Right renal pelvis (tissue), 4 donors: ENCODE measurements around the gene KRTAP19-7. TPM values are rescaled to one million over a fixed set of nuclear protein-coding genes. Genes with fewer than 3 reads are reported as not detected.

Experiments used
- DNase-seq, 4 donors: peaks; one replicate each; pipeline ENCODE4 v3.0.0-alpha.2; 2013; ENCODE audit warnings: low read depth in 4 of 4, low spot score in 3 of 4, missing footprints in 1 of 4
- polyA plus RNA-seq, 4 donors: library from polyadenylated mRNA; unstranded; fragments of 120-200 nt; gene quantifications; one replicate each; pipeline ENCODE4 v1.2.1, GENCODE V29; 2013; ENCODE audit not compliant: insufficient read length in 4 of 4

The KRTAP19-7 gene, protein sequence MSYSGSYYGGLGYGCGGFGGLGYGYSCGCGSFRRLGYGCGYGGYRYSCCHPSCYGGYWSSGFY
- polyA plus RNA-seq: not detected

DNA sequence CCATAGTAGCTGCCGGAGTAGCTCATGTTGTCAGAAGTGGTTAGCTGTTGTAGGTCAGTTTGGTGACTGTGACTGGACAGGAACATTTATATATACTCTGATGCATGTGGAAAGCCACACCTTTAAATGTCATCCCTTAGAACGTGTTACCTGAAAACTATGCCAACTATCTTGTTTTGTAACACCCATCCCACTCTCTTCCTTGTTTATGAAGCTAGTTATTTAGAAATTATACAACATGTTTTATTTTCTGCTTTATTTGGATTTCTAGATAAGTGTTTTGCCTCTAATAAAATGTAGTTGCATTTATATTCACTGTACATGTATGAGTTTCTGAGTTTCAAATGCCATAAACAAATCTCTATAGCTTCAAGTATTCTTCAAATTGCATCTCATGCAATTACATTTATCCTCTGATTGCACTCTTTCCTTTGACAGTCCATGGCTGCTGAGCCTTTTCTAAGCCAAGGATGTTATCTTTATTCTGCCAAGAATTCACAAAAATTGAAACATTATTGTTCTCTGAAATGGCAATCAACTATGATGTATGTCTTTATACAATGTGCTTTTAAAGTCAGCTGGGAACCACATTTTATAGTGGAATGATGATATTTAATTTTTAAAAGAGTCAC lies at the start of gene KRTAP19-7:
TSS of gene KRTAP19-7 (minus strand) at position 51 of the 632 bp plus-strand sequence. CDS start at position 26, 25 bp downstream.
- DNase-seq: no peak

DNA sequence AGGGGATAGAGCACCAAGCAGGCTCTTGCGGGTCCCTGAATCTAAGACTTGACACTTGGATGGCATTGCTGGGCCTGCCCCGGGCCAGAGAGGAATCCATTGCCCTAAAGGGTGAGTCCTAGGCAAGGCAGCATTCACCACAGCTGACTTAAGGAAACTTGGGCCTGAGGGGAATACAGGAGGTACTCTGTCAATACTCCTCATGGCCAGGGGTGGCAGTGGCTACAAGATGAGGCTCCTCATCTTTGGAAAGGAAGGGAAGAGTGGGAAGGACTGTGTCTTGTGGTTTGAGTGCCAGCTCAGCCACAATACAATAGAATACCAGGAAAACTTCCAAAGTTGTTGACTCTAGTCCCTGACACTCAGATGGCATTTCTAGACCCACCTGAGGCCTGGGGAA lies 44.9 kb upstream of the KRTAP19-7 start:
- DNase-seq: no peak

DNA sequence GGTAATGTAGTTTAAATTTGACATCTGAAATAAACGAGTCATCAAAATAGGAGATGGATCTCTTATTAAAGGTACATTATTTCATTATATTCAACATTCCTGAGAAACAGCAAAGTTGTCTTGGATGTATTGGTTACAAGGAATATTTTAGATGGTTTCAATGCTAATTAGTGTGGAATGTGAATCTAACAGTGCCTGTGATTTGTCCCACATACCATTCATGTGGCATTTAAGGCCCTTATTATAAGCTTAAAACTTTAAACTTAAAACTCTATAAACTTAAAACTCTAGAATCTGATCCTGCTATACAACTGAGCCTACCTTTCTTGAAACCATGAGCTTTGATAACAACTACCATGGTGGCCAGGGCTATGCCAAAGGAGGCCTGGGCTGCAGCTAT lies 39.7 kb upstream of the KRTAP19-7 start, which contains the start of gene KRTAP22-1:
TSS of gene KRTAP22-1 (plus strand) at position 301 of the 400 bp plus-strand sequence.
- no peak for DNase-seq

DNA sequence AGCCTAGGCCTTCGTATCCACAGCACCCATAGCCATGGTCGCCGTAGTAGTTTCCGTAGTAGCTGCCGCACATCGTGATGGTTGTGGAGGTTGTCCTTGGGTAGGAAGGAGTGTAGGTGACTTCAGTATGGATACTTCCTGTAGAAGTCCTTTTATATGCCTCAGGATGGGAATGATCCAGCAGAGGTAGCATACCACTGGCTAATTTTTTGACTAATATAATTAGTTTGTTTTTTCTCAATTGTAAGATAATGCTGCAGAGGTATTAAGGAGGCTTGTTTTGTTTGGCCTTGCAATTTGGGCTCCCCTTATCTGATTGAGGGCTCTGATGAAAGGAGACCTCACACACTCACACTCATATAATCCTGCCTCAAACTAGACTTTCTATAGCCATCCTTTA lies 37.7 kb upstream of the KRTAP19-7 start, which contains the start of gene KRTAP6-2:
TSS of gene KRTAP6-2 (minus strand) at position 101 of the 400 bp plus-strand sequence. CDS start at position 73, 28 bp downstream.
- DNase-seq: no peak

DNA sequence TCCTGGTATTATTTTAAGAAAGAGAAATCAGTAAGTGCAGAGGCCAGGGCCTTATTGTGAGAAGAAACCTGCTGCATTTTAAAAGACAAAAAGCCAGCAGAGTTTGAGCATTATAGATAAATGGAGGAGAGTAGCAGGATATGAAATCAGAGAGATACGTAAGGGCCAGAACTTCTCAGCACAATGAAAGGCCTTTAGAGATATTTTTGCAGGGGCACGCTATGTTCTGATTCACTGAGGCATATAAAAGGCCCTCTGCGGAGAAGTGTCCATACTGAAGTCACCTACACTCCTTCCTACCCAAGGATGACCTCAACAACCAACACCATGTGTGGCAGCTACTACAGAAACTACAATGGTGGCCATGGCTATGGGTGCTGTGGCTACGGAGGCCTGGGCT lies 31.0 kb upstream of the KRTAP19-7 start, which contains the start of gene KRTAP6-3:
TSS of gene KRTAP6-3 (plus strand) at position 301 of the 400 bp plus-strand sequence. CDS start at position 307, 6 bp downstream.
- no peak for DNase-seq

DNA sequence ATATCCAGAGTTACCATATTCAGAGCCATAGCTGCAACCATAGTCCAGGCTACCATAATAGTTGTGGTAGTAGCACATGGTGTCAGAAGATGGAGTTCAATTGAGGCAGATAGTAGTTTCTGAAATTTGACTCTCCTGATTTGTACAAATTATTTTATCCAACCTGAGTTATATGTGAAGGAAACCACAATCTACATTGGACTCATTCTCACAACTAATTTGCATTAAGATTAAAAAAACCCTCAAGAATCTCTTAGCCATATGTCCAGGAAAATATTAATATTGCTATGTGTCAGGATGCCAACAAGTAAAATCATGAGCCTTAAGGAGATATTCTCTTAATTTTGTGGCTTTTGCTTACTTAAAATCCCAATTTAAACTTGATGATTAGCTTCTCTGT lies 29.2 kb upstream of the KRTAP19-7 start, which contains the start of gene KRTAP22-2:
TSS of gene KRTAP22-2 (minus strand) at position 101 of the 400 bp plus-strand sequence.
- DNase-seq: no peak

DNA sequence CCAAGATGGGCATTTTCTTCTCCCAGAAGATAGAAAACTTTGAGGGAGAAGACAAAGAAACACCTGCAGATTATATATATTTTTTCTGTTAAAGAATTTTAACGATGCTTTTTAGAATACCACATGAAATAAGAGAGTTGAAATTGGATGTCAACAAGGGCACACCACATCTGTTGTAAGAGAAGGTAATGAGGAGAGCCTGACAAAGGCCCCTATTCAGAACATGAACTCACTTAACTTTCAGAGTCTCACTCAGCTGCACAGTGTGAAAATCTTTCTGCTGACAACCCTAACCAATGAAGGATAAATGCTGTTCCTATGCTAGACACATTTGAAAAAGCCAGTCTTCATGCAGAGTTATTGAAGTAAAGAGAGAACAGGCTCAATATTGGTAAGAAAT lies 21.8 kb upstream of the KRTAP19-7 start:
- DNase-seq: no peak

DNA sequence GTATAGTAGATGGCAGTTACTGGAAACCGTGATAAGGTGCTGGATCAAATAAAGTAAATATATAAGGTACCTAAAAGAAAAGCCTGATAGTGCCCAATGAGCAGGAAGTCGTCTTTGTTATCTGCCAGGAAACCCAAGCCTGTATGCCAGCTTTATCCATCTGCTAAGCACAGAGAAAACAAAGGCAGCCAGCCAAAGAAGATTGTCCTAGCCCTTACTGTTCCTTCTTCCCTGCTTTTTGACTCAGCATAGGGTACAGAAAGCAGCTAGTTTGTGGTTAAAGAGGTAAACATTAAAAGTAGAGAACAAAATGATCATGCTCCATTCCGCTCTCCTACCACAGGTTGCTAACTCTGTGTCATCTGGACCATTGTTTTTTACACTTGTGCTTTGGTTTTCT lies 19.0 kb upstream of the KRTAP19-7 start:
- no peak for DNase-seq

DNA sequence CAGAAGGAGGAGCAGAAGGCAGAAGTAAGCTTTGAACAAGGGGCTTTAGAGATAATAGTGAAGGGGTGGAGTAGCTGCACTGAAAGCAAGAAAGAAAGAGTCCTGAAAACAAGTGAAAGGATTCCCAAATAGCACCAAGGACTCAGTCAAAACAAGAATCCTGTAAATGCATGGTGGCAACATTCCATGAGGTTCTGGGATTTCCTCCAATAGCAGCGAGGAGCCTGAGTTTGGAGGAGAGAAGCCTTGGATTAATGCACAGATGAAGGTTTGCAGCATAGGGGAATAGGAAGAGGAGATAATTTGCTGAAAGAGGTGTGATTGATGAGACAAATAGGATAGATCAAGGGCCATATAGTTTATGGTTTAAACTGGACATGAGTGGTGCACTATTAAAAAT lies 18.2 kb upstream of the KRTAP19-7 start:
- no peak for DNase-seq

DNA sequence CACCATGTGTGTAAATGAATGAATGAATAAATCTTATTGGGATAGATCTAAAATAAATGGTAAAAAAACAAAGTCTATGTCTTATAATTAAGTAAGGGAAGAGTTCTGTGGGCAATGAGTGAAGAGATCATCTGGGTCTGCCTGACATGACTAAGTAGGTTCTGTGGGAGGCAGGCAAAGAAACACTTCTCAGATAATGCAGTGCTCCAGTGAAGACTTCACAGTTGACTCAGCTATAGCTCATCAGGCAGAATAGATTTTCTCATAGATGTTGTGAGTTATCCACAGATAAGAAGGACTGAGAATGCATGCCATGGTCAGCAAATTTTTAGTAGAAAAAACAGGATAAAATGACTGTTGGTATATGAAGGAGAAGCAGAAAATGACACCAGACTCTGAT lies 16.7 kb upstream of the KRTAP19-7 start:
- no peak for DNase-seq

DNA sequence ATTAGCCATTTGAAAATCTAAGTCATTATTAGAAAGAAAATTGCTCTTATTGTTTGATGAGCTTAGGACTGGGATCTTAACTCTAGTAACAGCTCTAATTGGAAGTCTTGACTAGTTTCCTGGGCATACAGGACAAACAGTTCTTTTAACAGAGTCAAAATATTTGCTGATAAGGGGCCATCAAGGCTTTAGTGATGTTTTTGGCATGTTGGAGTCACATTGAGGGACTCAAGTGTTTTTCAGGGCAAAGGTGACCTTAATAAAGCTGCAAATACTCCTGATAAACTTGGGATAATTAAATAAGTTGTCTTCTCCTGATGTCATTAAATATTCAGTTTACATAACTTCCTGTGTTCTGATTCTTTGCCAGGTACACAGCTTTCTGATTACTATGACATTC lies 6.5 kb upstream of the KRTAP19-7 start:
- no peak for DNase-seq

DNA sequence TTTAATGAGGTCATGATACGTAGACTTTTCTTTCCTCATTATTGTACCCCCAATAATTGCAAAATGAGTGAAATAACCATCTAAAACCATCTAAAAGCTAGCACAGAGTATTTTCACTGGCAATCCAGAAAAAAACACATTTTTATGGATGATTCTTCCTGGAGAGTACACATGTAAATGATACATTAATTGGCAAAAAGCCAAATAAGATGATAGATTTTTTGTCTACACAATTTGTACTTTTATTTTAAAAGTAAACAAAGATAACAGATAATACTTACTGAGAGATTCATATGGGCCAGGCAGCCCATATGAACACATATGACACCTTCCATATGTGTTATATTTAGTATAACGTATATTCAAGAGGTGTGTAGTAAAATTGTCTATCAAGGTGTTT lies 2.5 kb upstream of the KRTAP19-7 start:
- no peak for DNase-seq

DNA sequence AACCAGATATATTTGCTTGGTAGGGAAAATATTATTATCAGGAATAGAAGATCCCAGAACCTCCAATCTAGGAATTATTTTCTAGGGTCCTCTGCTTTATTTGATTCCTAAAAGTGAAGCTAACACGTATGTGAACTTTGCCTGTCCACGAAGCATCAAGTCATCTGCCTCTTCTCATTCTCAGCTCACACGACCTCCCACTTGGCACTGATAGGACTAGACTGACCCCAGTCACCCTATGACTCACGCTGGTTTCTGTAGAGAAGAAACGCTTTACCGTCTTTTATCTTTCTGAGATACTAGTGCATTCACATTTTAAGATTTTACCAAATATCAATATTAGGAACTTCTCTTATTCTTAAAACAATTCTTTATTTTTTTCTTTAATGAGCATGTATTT lies 2.0 kb upstream of the KRTAP19-7 start:
- no peak for DNase-seq

DNA sequence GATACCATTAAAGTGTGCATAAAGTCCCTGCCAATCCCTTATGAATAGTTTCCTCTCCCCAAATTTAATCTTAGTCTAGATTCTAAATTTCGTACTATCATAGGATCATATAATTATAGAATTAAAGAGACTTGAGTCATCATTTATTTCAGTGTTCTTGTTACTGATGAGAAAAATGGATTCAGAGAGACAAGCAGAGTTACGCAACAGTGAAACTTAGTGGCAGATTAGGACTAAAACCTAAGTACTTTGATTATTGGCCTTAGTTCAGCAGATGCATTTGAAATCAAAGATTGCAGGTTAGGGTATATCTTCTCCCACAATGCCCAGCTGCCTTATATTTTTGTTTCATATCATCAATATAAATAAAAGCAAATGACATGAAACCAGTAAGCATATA lies 843 bp upstream of the KRTAP19-7 start:
- no peak for DNase-seq

DNA sequence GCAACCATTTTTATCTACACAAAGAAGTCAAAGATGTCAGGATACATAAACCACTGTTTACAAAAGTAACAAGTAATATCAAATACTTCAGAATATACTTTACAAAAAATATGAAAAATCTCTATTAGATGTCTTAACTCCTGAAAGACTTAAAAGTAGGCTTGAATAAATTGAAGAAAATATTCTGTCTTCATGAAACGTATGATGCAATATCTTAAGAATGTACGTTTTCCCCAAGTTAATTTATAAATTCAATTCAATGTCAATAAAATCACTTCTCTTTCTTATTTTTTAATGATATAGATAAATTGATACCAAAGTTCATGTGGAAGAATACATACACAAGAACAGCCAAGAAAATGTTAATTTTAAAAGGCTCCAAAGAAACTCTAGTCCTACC lies 6.0 kb downstream of the KRTAP19-7 start:
- no peak for DNase-seq

DNA sequence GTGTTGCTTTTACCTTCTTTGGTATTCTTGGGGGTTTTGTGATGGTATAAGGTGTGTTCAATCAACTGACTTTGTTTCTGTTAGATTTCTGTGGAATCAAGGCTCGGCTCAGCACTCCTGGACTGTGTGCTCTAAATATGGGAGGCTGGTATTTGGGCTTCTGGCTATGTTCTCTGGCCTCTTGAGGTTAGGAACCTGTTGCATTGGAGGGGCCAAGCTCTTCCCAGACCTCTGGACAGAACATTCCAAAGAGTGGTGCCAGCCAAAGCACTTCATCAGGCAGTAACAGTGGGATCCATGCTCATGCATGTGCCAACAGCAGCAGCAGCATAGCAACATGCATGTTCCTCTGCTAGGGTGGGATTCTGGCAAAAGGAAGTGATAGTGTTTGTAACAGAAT lies 8.3 kb downstream of the KRTAP19-7 start:
- DNase-seq: no peak

DNA sequence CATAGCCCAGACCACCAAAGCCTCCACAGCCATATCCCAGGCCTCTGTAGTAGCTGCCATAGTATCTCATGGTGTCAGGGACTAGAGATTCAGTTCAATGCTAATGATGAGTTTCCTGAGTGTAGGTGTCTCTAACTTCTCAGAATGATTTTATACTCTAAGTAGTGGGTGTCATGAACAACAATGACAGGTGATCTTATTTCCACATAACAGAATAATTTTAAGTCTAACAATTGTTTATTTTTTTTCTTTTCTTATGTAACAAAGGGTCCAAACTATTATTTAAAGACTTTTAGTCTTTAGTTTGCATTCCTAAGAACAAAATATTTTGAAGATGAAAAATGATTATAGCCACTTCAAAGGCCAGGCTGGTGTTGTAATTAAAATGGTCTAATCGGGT lies 19.4 kb downstream of the KRTAP19-7 start, which contains the start of gene KRTAP19-6:
TSS of gene KRTAP19-6 (minus strand) at position 101 of the 400 bp plus-strand sequence. CDS start at position 70, 31 bp downstream.
- DNase-seq: no peak

DNA sequence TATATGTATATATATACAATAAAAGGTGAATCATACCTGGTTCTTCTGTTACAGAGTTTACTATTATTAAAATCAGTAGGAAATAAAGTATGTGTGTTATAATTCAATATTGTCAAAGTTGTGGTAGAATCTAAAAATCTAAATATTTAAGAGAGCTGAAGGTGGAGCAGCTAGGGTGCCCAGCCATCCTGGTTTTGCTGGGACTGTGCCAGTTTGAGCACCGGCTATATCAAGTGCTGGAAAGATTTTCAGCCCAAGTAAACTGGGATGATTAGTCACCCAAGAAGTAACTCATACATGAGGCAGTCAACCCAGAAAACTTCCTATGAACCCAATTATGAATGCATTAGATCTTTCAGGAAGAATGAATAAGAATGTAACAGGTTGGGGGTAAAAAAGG lies 42.2 kb downstream of the KRTAP19-7 start:
- no peak for DNase-seq

DNA sequence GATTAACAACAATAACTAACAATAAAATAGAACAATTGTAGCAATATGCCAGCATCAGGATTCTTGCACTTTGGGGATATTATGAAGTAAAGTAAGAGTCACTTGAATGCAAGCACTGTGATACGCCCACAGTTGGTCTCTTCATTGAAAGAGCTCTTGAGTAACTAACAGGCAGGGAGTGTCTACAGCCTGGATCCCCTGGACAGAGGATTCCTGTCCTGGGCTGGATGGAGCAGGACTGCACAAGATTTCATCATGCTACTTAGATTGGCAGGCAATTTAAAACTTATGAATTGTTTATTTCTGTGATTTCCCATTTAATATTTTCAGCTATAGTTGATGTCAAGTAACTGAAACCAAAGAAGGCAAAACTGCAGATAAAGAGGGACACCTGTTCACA lies 45.4 kb downstream of the KRTAP19-7 start:
- no peak for DNase-seq
